ELR (cell line): ENCODE measurements around the gene NFATC2.

Experiments used
- DNase-seq: peaks from one replicate; pipeline ENCODE4 v3.0.0-alpha.2; 2015; ENCODE audit warnings: low read depth

The NFATC2 gene

GRCh38 chr20:51412333-51412871, 130.1 kb downstream of the NFATC2 start:
- DNase-seq: peak; percentile 41

- DNase-seq: peak; percentile 26
These were observed 130.6 kb downstream of the NFATC2 start for GRCh38 chr20:51411870-51412269.

GRCh38 chr20:51410586-51411325, 131.8 kb downstream of the NFATC2 start:
- DNase-seq: no peak

GRCh38 chr20:51409192-51409880, 133.2 kb downstream of the NFATC2 start:
- DNase-seq: no peak

- DNase-seq: peak; percentile 57
These were observed 138.0 kb downstream of the NFATC2 start for GRCh38 chr20:51404297-51405060.

- DNase-seq: no peak
These were observed 138.9 kb downstream of the NFATC2 start for GRCh38 chr20:51403466-51404220.

- DNase-seq: peak; percentile 46
These were observed 140.3 kb downstream of the NFATC2 start for GRCh38 chr20:51402201-51402600.

- DNase-seq: no peak
These were observed 141.0 kb downstream of the NFATC2 start for GRCh38 chr20:51401496-51401895.

GRCh38 chr20:51400051-51400926, 142.2 kb downstream of the NFATC2 start:
- peak; percentile 58 for DNase-seq

- no peak for DNase-seq
These were observed 143.3 kb downstream of the NFATC2 start for GRCh38 chr20:51399006-51399890.

- no peak for DNase-seq
These were observed 144.0 kb downstream of the NFATC2 start for GRCh38 chr20:51398552-51398951.

- no peak for DNase-seq
These were observed 144.4 kb downstream of the NFATC2 start for GRCh38 chr20:51398083-51398482.

GRCh38 chr20:51397137-51397536, 145.4 kb downstream of the NFATC2 start:
- no peak for DNase-seq

- DNase-seq: no peak
These were observed 146.1 kb downstream of the NFATC2 start for GRCh38 chr20:51396365-51396909.

GRCh38 chr20:51394706-51395105, 147.8 kb downstream of the NFATC2 start:
- no peak for DNase-seq

- DNase-seq: no peak
These were observed 148.9 kb downstream of the NFATC2 start for GRCh38 chr20:51393571-51393970.

GRCh38 chr20:51392614-51393186, 149.8 kb downstream of the NFATC2 start:
- no peak for DNase-seq

- DNase-seq: no peak
These were observed 150.6 kb downstream of the NFATC2 start for GRCh38 chr20:51391926-51392325.
